HG03025 (cell line): ENCODE data around the gene CDKN2C.

Experiments used
- ATAC-seq: cut with Tn5 transposase; IDR thresholded peaks from one replicate; pipeline ENCODE4 v1.9.1; 2021; ENCODE audit warnings: mild to moderate bottlenecking, moderate library complexity; ENCODE audit not compliant: unreplicated experiment, low FRiP score

CDKN2C gene

GRCh38 chr1:51009381-51009780 lies 39.3 kb downstream of the CDKN2C start:
- ATAC-seq, result no peak

DNA sequence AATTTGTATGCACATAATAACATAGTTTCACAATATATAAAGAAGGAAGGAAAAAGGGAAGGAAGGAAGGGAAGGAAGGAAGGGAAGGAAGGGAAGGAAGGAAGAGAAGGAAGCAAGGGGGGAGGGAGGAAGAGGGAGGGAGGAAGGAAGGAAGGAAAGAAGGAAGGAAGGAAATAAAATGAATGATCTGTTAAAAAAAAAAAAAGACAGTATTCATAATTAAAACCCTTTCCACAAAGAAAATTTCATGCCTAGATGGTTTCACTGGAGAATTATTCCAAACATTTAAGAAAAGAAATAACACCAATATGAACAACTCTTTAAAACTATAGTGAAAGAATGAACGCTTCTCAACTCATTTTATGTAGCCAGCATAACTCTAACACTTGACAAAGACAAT lies 44.8 kb downstream of the CDKN2C start:
- no peak for ATAC-seq

- ATAC-seq, result no peak
Measured at GRCh38 chr1:51019811-51020210, 49.8 kb downstream of the CDKN2C start.
